IPS DF 19.7 (cell line): ENCODE data around the gene OR6C68.
"Not testable (repeated sequence)": the region's sequence is repeated elsewhere in the genome, so short reads cannot be mapped to it uniquely, and the experiment has no call there.

Experiments used
- DNase-seq: peaks from one replicate; pipeline ENCODE4 v3.0.0-alpha.2; 2013; ENCODE audit warnings: low read depth, low spot score

The OR6C68 gene

GRCh38 chr12:55492078-55492477 lies at the start of gene OR6C68:
TSS of gene OR6C68 (plus strand) at chr12:55492378. CDS start at chr12:55492378, 0 bp downstream.
- DNase-seq, result no peak

- DNase-seq, result no peak
Measured at GRCh38 chr12:55443776-55444175, 48.4 kb upstream of the OR6C68 start, which contains the start of gene OR6C2. TSS of gene OR6C2 (plus strand) at chr12:55444076. CDS start at chr12:55452214, 8,138 bp downstream.

DNA sequence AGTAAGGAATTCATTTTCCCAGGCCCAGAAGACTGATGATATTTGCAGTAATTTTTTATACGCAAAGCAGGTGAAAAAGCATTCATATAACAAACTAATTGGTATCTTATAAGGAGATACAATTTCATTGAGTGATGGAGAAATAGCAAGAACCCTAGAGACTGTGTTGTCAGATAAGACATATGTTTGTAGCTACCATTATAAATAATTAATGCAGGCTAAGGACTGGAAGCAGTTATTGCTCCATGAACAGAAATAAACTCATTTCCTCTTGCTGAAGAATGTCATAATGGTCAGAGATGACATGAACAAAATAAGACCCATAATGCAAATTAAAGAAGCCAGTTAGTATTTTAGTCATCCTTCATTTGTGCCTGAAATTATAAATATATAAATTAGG lies 46.8 kb upstream of the OR6C68 start:
- DNase-seq, result no peak

DNA sequence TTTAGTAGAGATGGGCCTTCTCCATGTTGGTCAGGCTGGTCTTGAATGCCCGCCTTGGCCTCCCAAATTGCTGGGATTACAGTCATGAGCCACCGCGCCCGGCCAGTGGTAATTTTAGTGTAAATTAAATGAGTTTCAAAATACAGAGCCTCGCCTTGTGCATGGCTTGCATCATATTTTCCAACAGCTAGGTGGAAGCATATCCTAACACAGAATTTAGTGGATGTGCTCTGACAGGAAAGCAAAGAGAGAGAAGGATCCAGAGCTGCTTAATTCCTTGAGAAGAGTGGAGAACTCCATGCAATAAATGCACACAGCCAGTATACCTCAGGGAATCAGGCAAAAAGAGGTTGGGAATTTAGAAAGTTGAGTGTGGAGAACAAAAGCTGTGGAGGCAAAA lies 45.9 kb upstream of the OR6C68 start:
- no peak for DNase-seq

- DNase-seq, result no peak
Measured at GRCh38 chr12:55448825-55449224, 43.4 kb upstream of the OR6C68 start.

GRCh38 chr12:55464926-55465325 lies 27.3 kb upstream of the OR6C68 start:
- DNase-seq, result not testable (repeated sequence)

DNA sequence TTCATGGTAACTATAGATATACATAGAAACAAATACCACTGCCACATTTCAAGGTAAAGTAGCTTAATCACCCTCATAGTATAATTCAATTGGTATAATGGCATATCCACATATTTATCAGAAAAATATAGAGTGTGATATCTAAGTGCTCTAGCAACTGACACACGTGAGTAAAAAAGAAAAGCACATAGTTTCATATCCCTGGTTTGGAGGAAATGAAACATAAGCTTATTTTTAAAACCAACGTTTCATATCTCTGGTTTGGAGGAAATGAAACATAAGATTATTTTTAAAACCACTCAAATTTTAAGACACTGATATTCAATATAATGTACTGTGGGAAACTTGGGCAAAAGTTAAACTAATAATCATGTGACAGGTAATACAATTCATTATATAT lies 24.3 kb upstream of the OR6C68 start:
- DNase-seq, result no peak

DNA sequence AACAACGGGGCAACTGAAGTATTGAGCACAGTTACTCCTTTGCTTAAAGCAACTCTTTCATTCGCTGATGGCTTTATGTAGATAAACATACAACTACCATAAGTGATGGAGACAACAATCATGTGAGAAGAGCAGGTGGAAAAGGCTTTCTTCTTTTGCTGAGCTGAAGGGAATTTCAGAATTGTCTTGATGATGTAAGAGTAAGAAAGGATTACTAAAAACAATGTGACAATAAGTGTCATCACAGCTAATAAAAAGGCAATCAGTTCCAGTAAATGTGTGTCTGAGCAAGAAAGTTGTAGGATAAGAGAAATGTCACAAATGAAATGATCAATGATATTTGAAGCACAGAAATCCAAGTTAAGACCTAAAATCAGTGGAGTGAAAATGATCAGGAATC lies 22.9 kb upstream of the OR6C68 start:
- DNase-seq, result no peak

GRCh38 chr12:55470088-55470829 lies 21.9 kb upstream of the OR6C68 start, which contains the start of gene OR6C70:
TSS of gene OR6C70 (minus strand) at chr12:55470138. CDS start at chr12:55470138, 0 bp downstream.
- no peak for DNase-seq

- no peak for DNase-seq
Measured at GRCh38 chr12:55472264-55472663, 19.9 kb upstream of the OR6C68 start.

DNA sequence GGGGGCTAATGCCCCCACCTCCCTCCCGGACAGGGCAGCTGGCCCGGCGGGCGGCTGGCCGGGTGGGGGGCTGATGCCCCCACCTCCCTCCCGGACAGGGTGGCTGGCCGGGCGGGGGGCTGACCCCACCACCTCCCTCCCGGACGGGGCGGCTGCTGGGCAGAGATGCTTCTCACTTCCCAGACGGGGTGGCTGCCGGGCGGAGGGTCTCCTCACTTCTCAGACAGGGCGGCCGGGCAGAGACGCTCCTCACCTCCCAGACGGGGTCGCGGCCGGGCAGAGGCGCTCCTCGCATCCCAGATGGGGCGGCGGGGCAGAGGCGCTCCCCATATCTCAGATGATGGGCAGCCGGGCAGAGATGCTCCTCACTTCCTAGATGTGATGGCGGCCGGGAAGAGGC lies 13.0 kb upstream of the OR6C68 start:
- not testable (repeated sequence) for DNase-seq

DNA sequence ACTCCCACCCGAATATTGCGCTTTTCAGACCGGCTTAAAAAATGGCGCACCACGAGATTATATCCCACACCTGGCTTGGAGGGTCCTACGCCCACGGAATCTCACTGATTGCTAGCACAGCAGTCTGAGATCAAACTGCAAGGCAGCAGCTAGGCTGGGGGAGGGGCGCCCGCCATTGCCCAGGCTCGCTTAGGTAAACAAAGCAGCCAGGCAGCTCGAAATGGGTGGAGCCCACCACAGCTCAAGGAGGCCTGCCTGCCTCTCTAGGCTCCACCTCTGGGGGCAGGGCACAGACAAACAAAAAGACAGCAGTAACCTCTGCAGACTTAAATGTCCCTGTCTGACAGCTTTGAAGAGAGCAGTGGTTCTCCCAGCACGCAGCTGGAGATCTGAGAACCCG lies 7.9 kb upstream of the OR6C68 start:
- DNase-seq, result not testable (repeated sequence)

DNA sequence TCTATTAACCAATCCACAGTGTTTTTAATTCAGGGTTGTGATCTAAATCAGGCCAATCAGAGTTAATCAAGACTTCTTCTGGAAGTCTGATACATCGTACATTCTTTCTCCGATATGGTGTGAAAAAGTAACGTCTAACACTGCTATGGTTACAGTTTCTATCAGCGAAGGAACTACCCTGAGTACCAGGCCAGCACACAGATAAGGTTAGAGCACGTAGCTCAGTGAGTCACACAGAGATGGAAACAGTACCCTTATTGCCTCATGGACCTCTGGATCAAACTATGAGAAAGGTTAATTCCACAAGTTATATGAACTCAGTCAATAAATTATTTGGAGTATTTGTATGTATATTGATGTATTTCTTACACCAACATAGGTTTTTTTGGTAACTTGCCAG lies 3.3 kb downstream of the OR6C68 start:
- DNase-seq, result no peak

- no peak for DNase-seq
Measured at GRCh38 chr12:55499231-55499630, 7.1 kb downstream of the OR6C68 start.

GRCh38 chr12:55499810-55500252 lies 7.7 kb downstream of the OR6C68 start:
- no peak for DNase-seq

DNA sequence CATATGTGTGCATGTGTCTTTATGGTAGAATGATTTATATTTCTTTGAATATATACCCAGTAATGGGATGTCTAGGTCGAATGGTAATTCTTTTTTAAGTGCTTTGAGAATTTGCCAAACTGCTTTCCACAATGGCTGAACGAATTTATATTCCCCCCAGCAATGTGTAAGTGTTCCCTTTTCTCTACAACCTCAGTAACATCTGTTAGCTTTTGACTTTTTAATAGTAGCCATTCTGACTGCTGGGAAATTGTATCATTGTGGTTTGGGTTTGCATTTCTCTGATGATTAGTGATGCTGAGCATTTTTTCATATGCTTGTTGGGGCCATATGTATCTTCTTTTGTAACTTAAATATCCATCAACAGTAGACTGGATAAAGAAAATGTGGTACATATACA lies 9.4 kb downstream of the OR6C68 start:
- no peak for DNase-seq

DNA sequence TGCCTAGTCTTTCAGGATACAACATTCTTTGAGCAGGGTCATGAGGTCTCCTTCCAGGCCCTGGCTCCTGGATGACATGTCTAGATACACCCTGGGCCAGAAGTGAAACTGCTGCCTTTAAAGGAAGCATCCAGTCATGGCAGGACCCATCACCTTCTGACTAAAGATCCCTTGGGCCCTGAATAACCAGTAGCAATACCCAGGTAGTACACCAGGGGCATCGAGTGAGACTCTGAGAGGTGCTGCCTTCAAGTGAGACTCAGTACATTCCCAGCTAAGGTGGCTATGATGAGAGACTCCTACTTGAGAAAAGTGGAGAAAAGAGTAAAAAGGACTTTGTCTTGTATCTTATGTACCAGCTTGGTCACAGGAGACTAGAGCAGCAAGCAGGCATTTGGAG lies 23.5 kb downstream of the OR6C68 start:
- DNase-seq, result no peak

GRCh38 chr12:55516391-55516790 lies 24.2 kb downstream of the OR6C68 start:
- no peak for DNase-seq
